GM21786 (cell line): Measurements from ENCODE around the gene HMG20B.

ENCODE experiments used
- ATAC-seq: cut with Tn5 transposase; IDR thresholded peaks from one replicate; pipeline ENCODE4 v1.9.1; 2021; ENCODE audit not compliant: unreplicated experiment

HMG20B gene

GRCh38 chr19:3605770-3606169 is 33.0 kb downstream of the HMG20B start:
- no peak for ATAC-seq

DNA sequence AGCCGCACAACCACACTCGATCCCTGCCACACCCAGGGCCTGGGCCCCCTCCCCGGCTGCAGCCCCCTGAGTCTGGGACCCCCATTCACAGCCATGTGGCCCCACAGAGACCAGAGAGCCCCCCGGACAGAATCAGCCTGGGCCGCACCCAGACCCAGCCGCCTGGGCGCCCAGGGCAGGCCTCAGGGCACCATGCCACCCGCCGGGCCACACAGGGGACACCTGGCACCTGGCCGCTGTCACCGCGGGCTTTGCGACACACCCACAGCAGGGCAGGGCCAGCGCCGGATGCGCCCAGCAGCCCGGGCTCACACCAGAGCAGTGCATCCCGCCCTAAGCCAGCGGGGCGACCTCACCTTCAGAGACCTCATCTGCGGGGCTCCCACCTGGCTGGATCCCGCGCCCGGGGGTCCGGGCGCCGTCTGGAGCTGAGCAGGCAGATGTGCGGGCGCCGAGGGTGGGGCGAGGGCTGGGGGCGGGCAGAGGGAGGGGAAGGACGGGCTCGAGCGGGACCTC is 33.5 kb downstream of the HMG20B start:
- no peak for ATAC-seq

GRCh38 chr19:3606690-3607289 is 34.0 kb downstream of the HMG20B start, which contains the start of gene TBXA2R:
TSS of gene TBXA2R (minus strand) at chr19:3606875. CDS start at chr19:3600634, 6,241 bp downstream.
- no peak for ATAC-seq

- ATAC-seq: no peak
Measured at GRCh38 chr19:3607303-3608078, 34.7 kb downstream of the HMG20B start.

DNA sequence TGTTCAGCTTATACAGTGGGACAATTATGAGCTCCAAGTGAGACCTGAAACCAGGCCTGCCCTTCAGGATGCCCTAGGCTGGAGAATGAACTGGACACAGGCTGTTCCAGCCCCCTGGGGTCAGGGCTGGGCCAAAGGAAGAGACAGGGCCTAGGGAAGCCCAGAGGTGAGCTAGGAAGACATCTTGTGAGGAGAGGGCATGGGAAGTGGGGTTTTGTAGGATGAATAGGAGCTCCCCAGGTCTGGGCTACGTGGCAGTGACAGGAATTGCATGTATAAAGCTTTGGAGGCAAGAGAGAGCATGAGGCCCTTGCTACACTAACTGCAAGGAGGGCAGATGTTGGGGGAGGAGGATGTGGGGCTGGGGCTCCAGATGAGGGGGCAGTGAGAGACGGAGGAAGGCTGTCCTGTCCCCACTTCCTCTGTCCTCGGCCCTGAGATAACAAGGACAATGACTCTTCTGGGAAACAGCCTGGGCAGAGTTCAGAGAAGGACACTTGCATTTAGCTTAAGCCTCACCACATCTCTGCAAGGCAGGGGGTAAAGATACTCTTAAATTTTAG is 35.4 kb downstream of the HMG20B start:
- ATAC-seq: no peak

DNA sequence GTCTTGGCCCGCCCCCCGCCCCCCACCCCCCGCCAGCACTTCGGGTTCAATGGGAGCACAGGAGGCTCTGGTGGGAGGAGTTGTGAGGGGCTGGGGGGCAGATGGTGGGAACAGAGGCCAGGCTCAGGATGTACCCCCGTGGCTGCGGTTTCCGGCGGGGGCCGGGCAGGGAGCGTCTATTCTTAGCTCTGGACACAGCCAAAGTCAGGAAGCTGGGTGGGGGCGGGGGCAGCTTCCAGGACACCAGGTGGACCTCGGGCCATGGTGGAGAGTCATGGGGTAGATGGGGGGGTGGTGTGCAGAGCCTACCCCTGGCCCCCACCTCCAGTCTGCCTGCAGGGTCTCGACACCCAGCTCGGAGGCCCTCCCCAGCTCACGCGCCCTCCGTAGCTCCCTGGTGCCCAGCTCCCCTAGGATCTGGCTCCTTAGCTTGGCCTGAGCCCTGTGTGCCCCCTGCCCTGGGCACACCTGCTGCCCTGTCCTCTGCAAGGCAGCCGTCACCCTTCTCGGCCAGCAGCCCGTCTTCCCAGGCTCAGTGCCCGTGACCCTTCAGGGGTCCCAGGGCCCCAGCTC is 36.1 kb downstream of the HMG20B start:
- no peak for ATAC-seq

DNA sequence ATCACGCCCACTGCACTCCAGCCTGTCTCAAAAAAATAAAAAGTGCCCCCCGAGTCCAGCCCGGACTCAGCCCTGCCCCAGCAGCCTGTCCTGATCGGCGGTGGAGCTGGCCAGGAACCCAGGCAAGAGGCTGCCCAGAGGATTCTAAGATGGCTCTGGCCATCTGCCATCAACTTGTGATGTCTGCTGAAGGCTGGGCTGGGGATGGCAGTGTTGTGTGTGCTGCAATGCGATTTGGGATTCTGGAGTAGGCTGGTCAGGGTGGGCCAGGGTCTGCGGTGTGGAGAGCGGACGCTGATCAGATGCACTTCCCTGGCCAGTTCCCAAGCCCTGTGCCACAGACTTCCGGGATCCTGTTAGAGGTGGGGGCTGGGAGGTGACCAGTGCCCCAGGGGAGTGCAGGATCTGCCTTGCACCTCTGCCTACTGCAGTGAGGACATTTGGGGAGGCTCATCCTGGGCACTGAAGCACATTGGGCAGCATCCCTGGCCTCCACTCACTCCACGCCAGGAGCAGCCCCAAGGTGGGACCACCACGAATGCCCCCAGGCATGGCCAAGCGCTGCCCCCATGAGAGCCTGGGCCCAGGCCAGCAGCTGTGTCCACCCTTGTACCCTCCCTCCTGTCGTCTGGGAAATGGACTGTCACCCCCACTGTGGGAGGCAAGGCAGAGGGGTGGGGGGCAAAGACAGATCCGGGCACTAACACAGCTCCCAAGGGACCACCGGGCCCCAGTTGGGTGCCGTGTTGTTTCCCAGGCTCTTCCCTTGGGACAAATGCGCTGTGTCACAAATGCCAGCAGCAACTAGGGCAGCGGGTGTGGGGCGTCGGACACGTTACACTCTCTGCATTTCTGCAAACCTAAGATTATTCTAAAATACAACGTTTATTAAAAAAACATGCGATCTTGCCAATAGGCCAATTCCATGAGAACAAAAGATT is 37.3 kb downstream of the HMG20B start:
- ATAC-seq: no peak

GRCh38 chr19:3610745-3611717 is 38.3 kb downstream of the HMG20B start:
- no peak for ATAC-seq

- ATAC-seq: no peak
Measured at GRCh38 chr19:3611841-3612240, 39.1 kb downstream of the HMG20B start.

DNA sequence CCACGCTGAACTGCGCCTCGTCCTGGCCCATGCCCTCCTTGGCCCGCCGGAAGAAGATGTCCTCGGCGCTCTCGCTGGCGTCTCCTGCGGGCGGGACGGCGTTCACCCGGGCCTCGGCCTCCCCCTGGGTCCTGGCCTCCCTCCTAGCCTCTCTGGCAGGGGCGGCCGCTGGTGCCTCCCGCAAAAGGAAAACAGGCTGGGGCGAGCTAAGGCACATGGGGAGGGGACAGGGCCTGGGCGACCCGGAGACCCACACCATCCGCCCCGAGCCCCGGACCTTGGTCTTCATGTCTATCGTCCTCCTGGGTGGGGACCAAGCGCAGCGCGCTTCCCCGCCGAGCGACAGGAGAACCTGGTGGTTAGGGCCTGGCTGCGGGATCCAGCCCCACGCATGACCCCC is 39.6 kb downstream of the HMG20B start:
- no peak for ATAC-seq

- ATAC-seq: no peak
Measured at GRCh38 chr19:3612901-3613741, 40.4 kb downstream of the HMG20B start.

- no peak for ATAC-seq
Measured at GRCh38 chr19:3613818-3614661, 41.3 kb downstream of the HMG20B start.

- ATAC-seq: no peak
Measured at GRCh38 chr19:3614858-3615505, 42.2 kb downstream of the HMG20B start.

GRCh38 chr19:3615524-3616135 is 42.9 kb downstream of the HMG20B start:
- ATAC-seq: no peak

GRCh38 chr19:3617463-3617862 is 44.7 kb downstream of the HMG20B start:
- no peak for ATAC-seq

GRCh38 chr19:3618144-3618810 is 45.5 kb downstream of the HMG20B start:
- ATAC-seq: no peak
